HG02623 (cell line): ENCODE results near the gene KCNA2.

Source experiments
- ATAC-seq: cut with Tn5 transposase; IDR thresholded peaks from one replicate; pipeline ENCODE4 v1.9.1; 2021; ENCODE audit warnings: moderate library complexity; ENCODE audit not compliant: unreplicated experiment

The KCNA2 gene

DNA sequence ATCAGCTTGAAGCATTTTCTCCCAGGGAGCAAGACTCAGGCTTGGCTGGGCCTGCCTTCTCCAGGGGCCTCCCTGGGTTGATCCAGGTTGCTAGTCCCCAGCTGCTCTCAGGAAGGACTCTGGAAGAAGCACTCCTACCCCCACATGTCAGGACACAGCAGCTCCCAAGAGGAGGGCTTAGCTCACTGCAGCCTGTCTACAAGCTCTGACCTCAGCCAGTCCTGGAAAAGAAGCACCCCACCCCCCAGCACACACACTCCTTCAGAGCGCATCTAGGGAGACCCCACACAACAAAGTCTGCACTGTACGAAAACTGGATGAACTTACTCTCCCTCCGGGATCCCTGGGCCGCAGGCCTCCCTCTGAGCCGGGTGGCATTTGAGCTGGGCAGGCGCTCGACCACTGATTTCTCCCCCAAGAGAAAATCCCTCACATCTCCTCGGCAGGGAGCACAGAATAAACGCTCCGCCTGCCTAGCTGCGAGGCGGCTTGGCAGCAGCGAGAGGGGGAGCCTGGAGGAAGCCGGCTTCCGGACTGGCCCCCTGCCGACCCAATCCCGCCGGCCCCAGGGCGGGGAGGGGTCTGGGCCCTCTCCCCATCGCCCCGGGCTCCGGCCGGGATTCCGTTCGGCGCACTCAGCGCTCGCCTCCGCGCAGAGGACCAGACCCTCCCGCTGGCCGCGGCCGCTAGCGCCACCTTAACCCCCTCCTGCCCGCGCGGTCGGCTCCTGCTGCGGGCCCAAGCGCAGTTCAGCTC lies at the start of gene KCNA2:
Gene KCNA2, minus strand, starts transcription at position 458 of the 756 bp plus-strand sequence. CDS start 1,576 bp downstream, outside the sequence.
- no peak for ATAC-seq

DNA sequence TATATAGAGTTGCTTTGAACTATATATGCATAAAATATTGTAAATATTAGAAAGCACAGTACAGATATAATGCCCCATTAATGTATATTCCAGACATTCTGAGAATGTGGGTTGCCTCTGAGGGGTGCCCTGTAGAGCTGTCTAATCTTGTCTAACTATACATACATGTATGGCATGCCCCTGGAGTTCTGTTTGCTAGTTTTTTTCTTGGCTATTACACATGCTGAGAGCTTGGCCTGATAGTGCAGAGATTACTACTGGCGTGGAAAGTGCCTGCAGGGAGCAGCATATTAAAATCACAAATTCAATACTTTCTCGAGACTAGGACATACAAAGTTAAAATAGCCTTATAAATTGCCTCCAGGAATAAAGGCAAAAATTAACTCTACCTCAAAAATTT lies 44.5 kb upstream of the KCNA2 start:
- no peak for ATAC-seq

DNA sequence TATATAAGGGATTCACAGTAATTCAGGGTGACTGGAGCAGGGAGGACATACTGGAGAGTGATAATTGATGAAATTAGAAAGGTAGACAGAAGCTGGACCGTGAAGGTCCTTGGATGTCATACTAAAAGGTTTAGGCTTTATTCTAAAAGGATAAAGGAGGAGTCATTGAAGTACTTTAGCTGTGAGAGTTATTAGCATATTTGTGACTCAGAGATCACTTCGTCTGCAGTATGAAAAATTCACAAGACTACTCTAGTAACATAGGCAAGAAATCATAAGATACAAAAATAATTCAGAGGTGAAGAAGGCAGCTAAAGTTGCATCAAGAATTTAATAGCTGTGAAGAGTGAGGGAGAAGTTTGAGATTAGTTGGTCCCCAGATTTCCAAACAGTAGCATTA lies 42.3 kb upstream of the KCNA2 start:
- ATAC-seq = no peak

DNA sequence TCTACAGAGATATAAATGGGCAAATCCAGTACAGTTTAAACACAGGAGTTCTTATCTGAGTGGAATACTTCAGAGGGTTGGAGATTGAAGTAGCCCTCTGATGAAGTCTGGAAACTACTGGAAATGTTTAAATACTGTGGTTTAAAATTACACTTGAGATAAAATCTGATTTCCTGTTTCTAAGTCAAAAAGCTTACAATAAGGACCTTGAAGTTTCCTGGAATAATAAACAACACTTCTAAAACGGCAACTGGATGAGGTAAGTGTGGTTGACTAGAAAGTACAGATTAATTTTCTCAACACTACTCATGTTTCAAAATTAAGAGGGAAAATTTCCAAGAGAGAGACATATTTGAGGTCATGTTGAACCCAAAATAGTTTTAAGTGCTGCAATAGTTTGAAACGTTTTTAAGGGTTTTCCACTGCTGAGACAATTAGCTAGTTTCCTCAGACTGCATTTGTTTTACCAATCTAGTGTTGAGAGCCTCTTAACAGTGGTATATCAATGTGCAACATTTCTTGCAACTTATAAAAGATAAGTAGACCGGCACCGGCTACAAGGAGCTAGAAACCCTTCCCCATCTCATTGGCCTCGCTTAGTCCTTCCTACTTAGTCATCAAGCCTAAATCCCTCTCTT lies 41.2 kb upstream of the KCNA2 start:
- no peak for ATAC-seq

DNA sequence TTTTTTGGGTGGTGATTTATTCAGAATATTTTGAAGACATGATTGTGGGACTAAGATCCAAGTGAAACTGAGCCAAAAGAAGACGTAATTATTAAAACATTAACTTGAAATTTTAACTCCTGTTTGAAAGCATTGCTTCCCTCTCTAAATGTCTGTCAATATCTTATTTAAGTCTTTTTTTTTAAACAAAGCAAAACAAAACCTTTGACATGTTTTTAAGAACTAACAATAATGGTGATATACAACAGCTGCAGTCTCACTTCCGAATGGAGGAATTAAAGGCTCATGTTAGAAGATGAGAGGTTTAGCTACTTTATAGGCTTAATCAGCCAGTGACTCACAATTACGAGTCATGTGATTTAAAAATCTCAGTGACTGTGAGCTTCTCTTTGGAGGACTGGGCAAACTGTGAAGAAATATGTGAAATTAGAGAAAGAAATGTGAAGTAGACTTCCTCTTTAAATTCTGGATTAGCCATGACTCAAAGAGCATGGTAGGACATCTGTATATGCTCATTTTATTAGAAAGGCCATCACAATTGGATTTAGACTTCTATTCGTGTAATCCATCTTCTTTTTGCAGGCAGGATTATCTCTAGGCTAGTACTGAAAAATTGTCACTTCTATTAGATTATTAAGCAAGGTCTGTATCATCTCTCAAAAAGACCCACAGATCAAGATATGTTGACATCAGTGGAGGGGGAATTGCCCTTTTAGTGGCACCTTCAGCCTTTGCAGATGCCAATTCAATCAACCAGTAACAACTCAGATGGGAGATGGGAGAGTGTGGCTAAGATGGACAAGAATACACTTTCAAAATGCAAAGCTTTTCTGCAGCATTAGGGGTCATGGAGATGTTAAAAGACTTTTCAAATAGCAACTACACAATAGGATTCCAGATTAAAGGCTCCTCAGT lies 39.9 kb upstream of the KCNA2 start:
- no peak for ATAC-seq

DNA sequence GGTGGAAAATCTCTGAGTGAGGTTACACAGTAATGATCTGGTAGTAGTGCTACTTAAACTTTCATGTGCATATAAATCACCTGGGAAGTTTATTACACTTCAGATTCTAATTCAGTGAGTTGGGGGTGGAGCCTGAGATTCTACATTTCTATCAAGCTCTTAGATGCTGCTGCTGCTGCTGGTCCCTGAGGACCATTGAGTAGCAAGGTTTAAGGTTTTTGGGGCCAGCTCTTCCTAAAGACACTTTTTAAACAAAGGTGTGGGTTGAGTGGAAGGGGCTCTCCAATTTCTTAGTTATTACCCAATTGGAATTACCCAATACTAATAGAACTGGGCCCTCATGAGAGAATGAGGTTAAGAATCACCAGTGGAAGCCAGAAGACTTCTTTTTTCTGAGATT lies 39.1 kb upstream of the KCNA2 start:
- ATAC-seq = no peak

DNA sequence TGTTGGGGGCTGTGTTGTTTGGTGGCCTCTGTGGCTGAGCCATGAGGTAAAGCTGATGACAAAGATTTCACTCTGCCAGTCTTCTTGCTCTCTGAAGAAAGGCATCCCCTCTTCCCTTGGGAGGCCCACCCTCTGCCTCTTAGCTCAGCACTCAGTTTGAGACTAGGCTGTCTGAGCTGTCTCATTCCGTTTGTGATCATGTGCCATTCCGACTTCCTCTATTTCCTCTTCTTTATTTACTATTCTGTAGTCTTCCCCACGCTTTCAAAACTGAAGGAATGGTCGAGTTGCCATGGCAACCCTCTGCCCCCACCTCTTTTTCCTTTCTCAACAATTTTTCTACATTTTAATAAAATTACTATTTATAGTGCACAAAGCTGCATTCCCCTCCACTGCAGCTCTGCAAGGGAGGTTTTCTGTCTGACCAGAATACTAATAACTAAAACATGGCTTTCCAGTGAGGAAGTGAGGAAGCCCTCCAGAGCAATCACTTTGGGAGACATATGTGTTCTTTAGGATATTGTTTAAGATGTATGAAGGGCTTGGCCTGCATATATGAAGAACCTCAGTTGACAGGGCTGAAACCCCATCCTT lies 37.8 kb upstream of the KCNA2 start:
- no peak for ATAC-seq

GRCh38 chr1:110639724-110640386 lies 33.7 kb upstream of the KCNA2 start:
- ATAC-seq = no peak

DNA sequence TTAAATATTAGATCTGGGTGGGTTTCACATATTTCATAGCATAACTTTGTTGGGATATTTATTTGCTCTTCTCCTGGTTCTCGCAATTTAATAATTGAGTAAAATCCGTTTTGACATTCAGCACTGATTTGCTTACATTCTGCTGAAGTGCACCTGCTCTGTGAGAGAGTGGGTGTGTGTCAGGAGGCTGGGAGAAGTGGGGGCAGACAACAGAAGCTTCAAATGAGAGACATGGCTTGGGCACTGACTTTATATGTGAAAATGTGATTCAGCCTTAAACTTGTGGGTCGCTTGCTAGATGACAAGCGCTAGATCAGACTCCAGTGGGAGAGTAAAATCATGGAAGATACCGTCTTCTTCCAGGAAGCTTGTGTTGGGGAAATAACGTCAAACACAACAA lies 32.4 kb upstream of the KCNA2 start:
- ATAC-seq = no peak

GRCh38 chr1:110638058-110638457 lies 31.9 kb upstream of the KCNA2 start:
- ATAC-seq = no peak

DNA sequence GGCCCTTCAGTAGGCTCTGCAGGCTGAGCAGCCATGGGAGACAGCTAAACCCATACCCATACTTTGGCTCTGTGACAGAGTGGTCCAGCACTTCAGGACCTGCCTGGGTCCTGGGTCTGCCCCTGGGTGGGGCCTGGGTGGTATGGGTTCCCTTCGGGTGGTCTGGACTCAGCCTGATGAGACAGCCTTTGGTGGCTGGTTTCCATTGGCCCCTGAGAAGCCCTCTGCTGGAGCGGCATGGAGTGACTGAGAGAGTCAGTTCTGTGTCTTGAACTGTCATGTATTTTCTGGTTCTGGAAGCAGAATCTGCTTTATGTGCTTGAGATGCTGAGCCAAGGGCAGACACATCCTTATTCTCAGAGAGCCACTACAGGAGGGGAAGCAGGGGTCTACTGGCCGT lies 31.3 kb upstream of the KCNA2 start:
- ATAC-seq = no peak

DNA sequence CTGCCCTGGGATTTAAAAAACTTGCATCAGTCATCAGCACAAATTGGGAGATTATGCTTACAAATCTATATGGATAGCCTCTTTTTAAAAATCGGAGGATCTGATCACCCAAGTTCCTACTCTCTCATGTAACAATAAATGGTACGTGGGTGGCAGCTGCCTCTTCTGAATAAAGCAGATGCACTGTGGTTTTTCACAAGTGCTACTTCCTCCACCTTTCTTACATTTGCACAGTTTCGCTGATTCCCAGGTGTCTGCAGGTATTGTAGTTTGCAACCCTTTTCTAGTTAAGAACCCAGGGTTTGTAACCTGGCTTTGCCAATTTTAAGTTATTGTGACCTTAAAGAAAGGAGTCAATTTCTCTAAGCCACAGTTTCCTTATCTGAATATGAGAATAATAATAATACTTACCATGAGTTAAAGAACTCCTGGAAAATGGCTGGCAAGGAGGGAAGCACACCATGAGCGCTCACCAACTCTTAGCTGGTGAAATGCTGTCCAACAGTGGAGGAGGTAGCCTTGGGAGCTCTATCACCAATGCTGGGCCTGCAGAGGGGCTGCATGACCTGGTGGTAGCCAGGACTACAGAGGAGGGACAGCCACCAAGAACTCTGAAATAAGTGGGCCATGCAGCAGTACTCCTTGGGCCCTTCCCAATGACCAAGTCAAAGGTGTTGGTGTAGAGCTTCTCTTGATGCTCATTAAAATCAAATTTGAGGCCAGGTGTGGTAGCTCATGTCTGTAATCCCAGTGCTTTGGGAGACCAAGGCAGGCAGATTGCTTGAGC lies 30.2 kb upstream of the KCNA2 start:
- ATAC-seq = no peak

- no peak for ATAC-seq
Measured at GRCh38 chr1:110635434-110635833, 29.3 kb upstream of the KCNA2 start.

- peak; percentile 65 for ATAC-seq
Measured at GRCh38 chr1:110634455-110635311, 28.5 kb upstream of the KCNA2 start.

- no peak for ATAC-seq
Measured at GRCh38 chr1:110634086-110634454, 27.9 kb upstream of the KCNA2 start.

DNA sequence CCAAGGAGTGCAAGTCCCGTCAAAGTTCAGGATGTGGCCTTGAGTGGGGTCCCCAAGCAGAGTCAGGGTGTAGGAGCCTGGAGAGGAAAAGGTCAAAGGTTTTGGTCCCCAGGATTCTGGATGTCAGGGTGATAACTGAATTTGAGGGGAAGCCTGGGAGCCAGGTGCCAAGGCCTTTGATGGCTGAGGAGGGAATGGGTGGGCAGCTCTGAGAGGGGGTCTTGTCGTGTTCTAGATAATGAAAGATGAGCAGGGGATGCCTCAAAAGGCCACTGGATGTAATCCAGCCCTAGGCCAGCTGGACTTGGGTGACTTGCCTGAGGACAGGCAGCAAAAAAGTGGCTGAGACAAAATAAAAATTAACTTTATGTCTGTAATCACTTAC lies 27.5 kb upstream of the KCNA2 start:
- ATAC-seq = no peak

GRCh38 chr1:110631836-110632620 lies 25.9 kb upstream of the KCNA2 start:
- no peak for ATAC-seq
